ENCODE data around the gene SEMA6C.

DNA sequence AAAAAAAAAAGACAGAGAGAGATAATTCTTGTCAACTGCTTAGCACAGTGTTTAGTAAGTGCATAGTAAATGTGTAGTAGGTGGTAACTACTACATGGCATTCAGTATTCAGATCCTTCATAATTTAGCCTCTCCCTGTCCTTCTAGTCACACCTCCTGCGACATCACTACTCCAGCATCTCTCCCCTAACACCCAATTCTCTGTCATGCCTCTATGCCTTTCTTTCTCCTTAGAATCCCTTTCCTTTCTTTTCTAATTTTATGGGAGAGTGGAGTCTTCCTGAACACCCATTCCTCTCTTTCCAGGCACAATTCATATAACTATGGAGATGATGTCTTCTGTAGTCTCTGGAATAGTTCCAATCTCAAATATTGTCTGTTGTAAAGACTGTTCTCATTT lies 47.4 kb upstream of the SEMA6C start:
- TF ChIP-seq, protein P1, sequence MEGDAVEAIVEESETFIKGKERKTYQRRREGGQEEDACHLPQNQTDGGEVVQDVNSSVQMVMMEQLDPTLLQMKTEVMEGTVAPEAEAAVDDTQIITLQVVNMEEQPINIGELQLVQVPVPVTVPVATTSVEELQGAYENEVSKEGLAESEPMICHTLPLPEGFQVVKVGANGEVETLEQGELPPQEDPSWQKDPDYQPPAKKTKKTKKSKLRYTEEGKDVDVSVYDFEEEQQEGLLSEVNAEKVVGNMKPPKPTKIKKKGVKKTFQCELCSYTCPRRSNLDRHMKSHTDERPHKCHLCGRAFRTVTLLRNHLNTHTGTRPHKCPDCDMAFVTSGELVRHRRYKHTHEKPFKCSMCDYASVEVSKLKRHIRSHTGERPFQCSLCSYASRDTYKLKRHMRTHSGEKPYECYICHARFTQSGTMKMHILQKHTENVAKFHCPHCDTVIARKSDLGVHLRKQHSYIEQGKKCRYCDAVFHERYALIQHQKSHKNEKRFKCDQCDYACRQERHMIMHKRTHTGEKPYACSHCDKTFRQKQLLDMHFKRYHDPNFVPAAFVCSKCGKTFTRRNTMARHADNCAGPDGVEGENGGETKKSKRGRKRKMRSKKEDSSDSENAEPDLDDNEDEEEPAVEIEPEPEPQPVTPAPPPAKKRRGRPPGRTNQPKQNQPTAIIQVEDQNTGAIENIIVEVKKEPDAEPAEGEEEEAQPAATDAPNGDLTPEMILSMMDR (IDR thresholded peaks at IDR 0.05 in 8 of 11, conservative IDR thresholded peaks at IDR 0.05 in 3 of 11): no peak
- no peak for TF ChIP-seq POLR2A (IDR thresholded peaks at IDR 0.05)

Measured in spleen (tissue), 7 donors.